Suppressor macrophage treated with lipopolysaccharide for 1 hour (primary cell): Measurements from ENCODE around the gene NOM1.

Experiments
- DNase-seq, 3 donors: peaks; one replicate each; pipeline ENCODE4 v3.0.0-alpha.2; 2020 to 2022

NOM1 gene

DNA sequence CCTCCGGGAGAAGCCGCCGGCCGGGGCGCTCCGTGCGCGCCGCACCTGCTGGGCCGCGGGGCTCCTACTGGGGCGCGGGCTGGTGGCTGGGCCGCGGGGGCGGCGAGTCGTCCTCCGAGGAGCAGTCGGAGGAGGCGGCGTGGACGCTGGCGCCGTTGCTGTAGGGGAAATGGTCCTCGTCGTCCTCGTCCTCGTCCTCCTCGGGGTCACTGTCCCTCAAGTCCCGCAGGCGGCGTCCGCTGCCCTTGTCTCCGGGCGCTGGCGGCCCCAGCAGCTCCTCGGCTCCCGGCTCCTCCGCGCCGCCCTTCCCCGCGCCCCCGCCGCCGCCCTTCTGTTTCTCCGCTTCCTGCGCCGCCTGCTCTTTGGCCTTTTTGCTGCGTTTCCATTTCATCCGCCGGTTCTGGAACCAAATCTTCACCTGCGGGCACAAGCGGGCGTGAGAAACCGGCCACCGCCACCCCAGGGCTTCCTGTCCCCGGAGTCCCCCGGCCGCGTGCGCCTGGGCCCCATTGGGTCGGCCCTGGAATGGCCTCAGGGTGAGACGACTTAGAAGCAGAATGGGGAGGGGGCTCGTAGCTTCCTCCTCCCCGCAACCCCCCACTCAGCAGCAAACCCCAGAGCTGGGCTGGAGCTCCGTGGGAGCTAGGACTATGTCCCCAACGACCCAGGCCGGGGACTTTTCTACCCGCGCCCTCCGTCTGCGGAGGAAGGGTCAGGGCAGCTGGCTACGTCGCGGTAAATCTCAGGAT, 56.1 kb downstream of the NOM1 start:
- peak in 1 of 3 donors; percentile 35 for DNase-seq

DNA sequence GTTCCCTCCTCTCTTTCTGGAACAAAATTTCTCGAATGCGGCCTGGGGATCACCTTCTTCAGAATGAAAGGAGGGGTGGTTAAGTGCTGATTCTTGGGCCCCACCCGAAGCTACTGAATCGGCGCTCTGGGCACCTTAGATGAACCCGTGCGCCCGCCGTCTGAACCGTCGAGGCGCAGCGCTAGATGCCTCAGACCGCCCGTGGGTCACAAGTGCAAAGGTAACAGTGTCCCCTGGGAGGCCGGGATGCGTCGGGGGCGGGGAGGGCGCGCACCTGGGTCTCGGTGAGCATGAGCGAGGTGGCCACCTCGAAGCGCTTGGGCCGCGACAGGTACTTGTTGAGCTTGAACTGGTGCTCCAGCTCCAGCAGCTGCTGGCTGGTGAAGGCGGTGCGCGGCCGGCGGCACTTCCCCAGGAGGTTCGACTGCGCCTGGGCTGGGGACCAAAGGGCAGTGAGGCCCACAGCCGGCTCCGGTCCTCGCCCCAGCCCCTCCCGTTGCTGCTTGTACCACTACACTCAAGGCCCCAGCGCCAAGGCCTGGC, 56.8 kb downstream of the NOM1 start:
- DNase-seq: no peak

DNA sequence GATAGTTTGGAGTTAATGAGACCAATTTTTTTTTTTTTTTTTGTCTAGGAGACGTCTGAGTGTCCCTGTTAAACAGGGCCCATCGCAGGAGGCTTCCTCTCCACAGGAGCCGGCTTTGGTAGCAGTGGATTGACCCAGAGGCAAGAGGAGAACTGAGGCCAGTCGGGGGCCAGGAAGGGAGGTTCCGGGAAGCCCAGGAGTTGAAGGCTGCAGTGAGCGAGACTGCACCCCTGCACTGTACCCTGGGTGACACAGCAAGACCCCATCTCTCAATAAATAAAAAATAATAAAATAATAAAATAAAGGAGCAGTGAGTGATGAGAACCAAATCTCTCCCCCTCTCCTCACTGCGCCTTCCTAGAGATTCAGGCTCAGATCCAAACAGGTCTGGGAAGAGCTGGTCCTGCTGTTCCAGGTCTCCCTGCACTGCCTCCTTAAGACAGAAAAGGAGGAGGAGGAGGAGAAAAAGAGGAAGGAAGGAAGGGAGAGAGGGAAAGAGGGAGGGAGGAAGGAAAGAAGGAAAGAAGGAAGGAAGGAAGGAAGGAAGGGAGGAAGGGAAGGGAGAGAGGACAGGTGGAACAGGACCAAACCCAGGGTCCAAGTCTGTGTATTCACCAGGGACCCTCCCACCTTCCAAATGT, 57.4 kb downstream of the NOM1 start:
- DNase-seq: no peak

DNA sequence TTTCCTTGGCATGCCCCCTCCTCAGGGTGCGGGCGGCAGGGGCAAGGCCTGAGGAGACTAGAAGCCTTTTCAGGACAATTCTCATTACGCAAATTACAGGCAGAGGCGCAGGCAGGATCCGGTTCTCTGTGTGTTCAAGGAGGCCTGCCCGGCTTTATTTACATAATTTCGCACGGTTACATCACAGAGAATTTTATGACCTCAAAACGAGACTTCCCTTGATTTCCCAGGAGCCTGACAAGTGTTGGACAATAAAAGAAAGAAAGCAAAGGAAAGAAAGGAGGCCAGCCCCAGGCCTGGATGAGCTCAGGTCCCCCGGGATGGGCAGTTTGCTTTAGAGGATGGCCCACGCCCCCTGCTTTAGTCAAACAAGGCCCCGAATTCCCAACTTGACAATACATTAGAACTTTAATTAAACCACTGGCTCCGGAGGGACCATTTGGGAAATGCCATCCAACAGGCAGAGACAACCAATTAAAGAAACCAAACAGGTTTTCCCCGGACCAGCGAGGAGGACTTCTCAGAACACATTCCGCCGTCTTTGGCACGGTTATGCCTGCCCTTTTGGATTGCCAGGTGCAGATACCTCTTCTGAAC, 58.1 kb downstream of the NOM1 start:
- DNase-seq: no peak

DNA sequence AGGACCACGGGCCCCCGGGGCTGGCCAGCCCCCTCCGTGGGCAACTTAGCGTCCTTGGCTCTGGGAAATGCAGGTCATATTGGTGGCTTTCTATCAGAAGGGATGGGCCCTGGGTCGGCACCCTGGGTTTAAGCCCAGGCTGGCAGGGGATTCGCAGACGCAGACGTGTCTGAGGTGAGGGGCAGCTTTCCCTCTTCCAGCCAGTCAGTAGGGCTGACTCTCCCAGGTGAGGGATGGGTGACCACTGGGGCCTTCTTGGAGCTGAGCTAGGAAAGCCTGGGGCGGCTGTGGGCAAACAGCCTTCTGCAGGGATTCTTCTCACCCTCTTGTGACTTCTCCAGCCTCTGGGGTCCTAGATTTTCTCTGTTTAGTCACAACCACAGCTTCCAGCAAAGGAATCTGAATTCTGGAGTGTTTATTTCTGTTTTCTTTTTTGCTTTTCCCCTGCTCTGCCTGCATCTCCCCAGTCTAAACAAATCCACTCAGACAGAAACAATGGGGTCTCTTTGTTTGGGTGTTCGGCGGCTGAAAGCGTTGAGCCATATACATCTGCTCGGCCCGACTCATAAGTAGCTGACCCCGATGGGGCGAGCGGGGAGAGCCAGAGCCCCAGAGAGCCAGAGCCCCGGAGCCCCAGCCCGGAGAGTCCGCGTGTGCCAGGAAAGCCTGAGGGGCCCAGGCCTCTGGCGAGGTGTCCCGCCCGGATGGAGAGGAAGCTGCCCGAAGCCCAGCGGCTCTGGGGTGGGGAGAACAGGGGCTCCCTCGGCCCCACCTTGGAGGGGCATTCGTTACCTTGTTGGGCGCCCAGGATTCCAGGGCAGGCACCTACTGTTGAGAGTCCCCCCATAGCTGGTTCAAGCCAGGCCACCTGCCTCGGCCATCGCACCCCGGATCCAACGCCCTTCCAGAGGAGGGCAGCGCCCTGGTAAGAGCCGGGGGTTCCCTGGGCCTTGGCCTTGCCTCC, 59.0 kb downstream of the NOM1 start:
- DNase-seq: no peak

DNA sequence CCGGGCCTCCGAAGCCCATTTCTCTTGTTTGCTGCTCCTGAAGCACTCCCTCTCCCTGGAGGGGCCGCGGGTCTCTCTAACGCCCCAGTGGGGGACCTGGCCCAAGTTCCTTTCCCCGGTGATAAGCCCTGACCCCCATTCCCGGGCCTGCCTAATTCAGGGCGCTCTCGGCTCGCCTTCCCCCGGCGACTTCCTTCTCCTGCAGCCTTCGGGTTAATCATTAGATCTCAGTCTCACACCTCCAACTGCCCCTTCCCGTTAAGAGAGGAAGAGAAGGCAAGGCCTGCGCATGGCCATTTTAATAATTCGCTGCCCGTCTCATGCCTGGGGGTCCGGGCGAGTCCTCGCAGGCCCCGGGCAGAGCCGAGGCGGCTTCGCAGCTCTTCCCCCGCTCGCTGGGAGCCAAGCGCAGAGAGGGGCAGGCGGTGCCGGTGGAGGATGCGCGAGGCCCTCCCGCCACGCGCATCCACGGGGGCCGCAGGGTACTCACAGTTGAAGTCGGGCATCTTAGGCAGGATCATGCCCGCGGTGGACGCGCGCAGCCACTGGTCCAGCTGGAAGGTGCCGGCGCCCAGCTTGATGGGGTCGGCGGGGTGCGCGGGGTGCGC, 59.8 kb downstream of the NOM1 start:
- DNase-seq: no peak

DNA sequence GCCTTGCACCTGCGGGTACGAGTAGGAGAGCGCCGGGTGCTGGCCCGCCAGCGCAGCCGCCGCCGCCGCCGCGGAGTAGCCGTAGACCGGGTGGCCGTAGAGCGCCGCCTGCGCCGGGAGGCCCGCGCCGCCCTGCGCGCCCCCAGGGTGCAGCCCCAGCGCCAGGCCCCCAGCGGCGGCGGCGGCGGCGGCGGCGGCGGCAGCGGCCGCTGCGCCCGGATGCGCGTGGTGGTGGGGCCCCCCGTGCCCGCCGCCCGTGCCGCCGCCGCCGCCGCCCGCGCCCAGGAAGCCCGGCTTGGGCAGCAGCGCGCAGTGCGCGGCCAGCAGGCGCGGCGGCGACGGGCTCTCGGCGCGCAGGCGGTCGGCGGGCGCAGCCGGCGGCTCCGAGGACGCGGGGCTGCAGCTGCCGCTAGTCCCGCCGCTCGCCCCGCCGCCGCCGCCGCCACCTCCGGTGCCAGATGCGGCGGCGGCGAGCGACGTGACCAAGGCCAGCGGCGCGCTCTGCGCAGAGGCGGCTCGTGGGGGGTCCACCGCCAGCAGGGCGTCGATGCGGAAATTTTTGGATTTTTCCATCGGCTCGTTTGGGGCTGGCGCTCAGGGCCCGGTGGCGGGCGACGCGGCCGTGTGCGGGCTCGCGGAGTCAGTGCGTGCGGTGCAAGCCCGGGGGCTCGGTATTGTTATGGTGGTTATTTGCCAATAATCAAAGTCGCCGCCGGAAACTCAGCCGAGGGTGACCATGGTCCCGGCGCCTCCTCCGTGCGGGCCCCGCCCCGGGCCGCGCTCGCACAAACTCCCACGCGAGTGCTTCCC, 60.5 kb downstream of the NOM1 start:
- DNase-seq: no peak

DNA sequence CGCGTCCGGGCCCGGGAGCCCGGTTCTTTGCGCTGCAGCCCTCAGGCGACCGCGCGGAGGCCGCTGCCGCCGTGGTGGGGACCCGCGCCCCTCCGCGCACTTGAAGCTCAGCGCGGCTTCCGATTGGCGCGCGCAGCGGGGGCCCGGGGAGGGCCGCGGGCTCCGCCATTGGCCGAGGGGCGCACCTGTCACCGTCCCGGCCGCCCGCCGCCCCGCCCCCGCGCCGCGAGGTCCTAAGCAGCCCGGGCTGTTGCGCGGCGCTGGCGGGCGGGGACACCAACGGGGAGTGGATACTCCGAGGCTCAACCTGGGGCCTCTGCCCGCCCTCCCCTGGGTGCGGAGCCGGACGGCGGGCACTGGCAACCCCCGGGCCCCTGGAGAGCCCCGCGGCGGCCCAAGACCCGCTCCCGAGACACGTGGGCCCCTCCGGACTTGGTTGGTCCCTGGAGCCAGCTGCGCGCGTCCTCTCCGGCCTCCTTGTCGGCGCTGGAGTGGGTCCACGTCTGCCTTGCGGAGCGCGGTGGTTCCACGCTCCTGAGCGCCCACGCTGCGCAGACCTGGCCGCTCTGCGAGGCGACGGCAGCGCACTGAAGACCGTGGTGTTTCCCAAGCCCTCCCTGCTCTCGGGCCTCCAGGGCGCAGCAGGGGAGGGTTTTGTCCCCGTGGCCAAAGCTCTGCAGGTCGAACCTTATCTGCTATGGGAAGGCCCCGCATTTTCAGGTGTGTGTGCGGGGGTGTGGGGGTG, 61.2 kb downstream of the NOM1 start, which contains the start of gene MNX1:
Gene MNX1 (minus strand): TSS at position 76 of the 745 bp plus-strand sequence. CDS start 313 bp downstream, outside the sequence.
- DNase-seq: no peak

DNA sequence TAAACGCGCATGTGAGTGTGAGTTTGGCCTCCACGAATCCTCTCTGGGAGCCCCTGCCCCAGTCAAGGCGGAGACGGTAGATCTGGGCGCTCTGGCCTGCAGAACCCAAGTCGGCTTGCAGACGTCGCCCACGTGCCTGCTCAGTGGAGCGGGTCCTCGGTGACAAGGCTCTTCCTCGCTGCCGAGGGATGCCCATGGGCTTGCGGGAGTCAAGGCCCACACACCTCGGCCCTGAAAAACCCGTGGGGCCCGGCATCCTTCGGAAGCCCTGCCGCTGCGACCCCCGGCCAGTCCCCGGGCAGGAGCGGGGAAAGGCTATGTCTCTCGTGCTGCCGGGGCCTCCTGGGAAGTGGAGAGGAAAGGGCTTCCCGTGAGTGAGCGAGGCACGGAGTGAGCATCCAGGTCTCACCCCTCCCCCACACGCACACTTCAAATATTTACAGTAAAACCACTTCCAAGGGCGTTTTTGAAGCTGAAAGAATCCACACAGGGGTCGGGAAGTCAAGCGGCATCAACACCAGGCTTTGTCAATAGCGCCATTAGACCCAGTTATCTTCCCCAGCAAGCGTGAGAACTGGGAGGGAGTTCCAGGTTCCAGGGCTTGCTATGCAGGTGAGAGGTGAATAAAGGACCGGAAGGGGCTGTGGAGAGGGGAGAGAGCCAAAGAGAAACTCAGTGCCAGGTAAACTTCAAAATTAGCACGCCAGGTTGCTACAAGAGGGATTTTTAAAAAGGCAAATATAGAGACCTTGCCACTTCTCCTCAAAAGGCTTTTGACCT, 62.0 kb downstream of the NOM1 start:
- no peak for DNase-seq

DNA sequence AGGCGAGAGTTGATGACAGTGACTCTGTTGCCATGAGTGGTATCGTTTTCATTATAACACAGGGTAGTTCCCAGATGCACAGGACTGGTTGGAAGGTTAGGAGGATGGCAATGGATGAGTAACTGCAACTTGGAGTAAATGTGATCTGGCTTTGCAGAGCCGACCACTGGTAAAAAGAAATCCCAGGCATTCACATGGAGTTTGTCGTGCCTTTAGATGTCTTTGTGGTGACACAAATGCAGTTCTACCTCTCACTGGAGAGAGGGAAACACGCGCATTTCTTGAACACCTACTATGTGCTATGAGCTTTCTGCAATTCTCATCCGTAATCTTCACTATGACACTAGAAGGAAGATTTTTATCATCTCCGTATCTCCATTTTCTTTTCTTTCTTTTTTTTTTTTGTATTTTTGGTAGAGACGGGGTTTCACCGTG, 62.6 kb downstream of the NOM1 start:
- DNase-seq: no peak

DNA sequence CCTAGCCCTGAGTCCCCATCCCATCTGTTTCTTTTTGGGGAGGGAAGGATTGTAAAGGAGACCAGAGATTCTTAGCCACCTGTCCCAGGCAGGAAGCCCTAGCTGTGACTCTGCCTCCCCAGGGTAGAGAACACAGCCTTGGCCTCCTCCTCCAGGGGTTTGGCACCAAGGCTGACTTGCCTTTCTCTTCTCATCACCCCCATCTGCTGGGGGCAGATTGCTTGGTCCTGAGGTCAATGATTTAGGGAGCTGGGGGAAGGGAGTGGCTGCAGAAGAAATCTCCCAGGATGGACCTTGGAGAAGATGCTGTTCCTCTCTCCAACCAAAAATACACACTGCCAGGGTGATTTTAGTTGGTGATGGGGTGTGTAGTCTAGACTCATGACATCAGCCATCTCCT, 63.6 kb downstream of the NOM1 start:
- DNase-seq: no peak

DNA sequence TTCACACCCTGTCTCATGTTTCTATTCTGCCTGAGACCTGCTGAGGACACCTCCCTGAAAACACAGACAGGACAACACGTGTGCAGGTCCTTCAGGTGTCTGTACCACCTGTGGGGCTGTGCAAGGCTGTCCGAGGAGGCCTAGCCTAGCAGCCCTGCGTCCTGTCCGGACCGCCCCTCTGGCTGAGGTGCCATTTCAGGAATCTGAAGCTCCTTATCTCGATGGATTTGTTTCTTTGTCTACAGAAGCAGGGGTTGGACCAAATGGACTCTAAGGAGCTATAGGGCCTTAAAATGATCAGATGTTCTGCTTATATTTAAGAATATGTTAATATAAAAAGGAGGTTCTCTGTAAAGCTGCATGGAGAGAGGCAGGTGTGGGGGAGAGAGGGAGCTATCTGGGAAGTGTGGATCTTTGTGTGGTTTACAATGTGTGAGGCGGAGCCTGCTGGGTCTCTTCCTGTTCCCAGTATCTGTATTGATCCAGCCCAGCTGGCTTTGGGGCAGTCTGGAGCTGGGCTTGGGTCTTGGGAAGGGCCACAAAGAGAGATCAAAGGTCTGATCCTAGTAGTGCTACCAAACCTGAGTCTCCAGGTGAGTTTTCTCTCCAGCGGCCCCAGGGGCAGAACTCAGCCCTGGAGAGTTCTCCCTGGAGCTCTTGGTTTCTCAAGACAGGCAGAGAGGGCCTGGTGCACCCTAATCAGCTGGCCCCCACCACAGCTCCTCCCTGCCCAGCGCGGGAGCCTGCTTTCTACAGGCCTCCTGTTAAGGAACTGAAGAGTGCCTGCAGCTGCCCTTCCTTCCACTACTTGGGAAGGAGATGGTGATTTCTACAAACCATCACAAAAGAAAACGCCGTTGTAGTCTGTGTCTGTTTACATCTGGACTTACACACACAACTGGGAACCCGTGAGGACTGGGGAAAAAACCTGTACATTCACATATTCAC, 64.4 kb downstream of the NOM1 start:
- DNase-seq: no peak

DNA sequence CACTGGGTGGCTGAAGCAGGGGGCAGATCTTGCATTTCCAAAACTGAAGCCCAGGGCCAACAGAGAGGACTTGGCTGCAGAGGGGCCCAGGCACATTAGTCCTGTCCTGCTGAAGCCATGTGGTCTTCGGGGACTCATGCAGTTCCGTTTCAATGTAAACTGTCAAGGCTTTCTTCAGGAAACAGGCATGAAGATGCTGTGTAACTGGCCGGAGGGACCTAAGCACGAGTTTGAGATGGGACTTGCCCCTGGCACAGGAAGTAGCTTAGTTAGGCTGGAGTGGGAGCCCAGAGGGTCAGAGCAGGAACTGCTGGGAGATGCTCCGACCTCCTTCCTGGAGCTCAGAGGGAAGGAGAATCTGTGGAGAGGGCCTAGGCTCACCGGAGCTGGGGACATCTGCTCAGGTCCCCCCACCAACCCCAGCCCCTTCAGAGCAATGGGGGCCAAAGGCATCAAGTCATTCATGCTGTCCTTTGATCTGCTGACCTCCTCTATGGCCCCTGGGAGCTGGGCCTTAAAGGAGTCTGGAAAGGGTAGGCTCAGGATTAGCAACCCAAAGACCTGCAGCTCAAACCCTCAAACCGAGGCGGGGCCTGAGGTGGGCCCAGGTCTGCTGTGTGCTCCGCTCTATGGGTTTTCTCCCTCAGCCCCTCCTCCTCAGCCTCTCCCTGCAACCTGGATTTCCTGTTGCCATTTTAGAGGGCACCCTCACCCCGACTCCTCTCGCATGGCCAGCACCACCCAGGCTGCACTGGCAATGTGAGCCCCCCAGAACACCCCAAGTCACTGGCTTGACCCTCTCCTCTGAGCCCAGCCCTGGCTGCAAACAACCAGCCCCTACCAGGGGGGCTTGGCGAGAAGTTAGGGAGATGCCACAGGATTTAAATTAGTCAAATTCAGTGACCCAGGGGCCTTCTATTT, 65.4 kb downstream of the NOM1 start:
- no peak for DNase-seq

DNA sequence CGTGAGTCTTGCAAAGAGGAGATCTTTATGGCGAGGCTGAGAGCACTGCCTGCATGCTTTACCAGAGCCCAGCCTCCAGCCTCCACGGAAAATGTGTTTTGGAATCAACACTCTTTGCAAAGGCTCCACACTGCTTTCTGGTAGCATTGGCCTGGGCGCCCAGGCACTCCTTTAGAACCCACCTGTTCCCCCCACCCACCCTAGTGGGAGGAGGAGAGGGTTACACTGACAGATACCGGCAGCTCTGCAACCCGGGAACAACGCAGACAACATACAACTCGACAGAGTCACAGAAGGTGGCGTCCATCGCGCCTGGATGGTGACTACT, 66.5 kb downstream of the NOM1 start:
- DNase-seq: no peak

DNA sequence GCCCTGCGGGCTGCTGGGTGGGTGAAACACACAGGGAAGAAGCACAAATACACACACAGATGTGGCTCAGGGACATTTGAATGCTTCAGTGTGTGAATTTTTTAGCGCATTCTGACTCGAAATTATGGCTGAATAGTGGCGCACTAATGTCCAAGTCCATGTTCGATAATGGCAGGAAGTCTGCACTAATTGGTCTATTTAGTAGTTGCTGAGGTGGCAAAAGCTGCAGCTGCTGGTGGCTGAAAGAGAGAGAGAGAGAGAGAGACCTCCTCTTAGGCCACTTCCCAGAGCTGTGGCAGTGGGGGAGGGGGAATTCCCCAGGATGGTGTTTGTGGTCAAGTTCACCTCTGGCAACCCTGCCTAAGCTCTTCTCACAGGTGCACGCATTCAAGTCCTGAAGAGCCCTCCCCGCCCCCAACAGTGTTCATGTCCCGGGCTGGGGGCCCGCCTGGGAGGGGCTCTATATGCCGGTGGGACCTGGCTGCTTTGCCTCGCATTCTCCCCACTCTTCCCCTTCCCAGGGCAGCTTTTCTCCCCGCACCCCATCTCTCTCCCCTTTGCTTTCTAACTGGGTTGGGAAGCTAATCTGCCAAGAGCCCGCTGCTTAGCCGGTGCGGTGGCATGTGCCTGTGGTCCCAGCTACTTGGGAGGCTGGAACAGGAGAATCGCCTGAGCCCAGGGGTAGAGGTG, 67.0 kb downstream of the NOM1 start:
- DNase-seq: no peak

DNA sequence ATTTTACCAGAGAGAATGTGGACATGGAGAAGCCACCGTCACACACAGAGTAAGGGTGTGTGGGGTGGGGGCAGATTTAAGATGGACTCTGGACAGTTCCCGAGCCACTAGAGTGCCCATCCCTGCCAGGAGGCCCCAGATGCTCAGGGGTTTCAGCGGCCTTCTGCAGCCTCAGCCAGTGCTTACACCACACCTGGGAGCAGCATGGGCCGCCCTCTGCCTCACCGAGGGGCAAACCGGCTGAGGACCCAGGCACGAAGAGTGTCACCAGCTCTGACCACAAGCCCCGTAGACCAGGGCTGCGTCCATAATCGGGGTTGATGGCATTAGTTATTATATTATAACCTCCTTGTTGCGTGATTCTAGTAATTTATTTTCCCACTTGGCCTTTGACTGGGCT, 67.6 kb downstream of the NOM1 start:
- DNase-seq: no peak
